GM21360 (cell line): ENCODE data around the gene HJURP.
"Not testable (repeated sequence)": the region's sequence is repeated elsewhere in the genome, so short reads cannot be mapped to it uniquely, and the experiment has no call there.

ENCODE experiments used
- ATAC-seq: cut with Tn5 transposase; IDR thresholded peaks from one replicate; pipeline ENCODE4 v1.9.1; 2021; ENCODE audit warnings: mild to moderate bottlenecking, moderate library complexity; ENCODE audit not compliant: unreplicated experiment

HJURP gene

GRCh38 chr2:233854241-233854981, at the start of gene HJURP:
HJURP (minus strand) TSS chr2:233854535; CDS start chr2:233854500, 35 bp downstream.
- peak; percentile 94 for ATAC-seq

GRCh38 chr2:233901884-233902283, 47.5 kb upstream of the HJURP start:
- no peak for ATAC-seq

GRCh38 chr2:233901367-233901766, 47.0 kb upstream of the HJURP start:
- no peak for ATAC-seq

- ATAC-seq: not testable (repeated sequence)
These were observed 41.9 kb upstream of the HJURP start for GRCh38 chr2:233896253-233896652.

GRCh38 chr2:233892793-233893192, 38.5 kb upstream of the HJURP start:
- no peak for ATAC-seq

- no peak for ATAC-seq
These were observed 28.0 kb upstream of the HJURP start for GRCh38 chr2:233882353-233882752.

GRCh38 chr2:233872125-233872524, 17.8 kb upstream of the HJURP start:
- not testable (repeated sequence) for ATAC-seq

GRCh38 chr2:233871432-233871831, 17.1 kb upstream of the HJURP start:
- no peak for ATAC-seq

- ATAC-seq: no peak
These were observed 13.7 kb upstream of the HJURP start, which contains the start of gene MSL3B for GRCh38 chr2:233867993-233868532. MSL3B (minus strand) TSS chr2:233868386.

- no peak for ATAC-seq
These were observed 12.1 kb upstream of the HJURP start for GRCh38 chr2:233866479-233866878.

GRCh38 chr2:233865838-233866237, 11.5 kb upstream of the HJURP start:
- no peak for ATAC-seq

- ATAC-seq: no peak
These were observed 8.0 kb upstream of the HJURP start for GRCh38 chr2:233862261-233862768.

- ATAC-seq: no peak
These were observed 4.0 kb upstream of the HJURP start for GRCh38 chr2:233858331-233858730.

GRCh38 chr2:233857511-233858141, 3.3 kb upstream of the HJURP start:
- no peak for ATAC-seq

GRCh38 chr2:233856184-233856583, 1.8 kb upstream of the HJURP start:
- no peak for ATAC-seq

- no peak for ATAC-seq
These were observed 1.0 kb upstream of the HJURP start for GRCh38 chr2:233855345-233855744.

GRCh38 chr2:233853883-233854240, 473 bp downstream of the HJURP start:
- ATAC-seq: no peak

- no peak for ATAC-seq
These were observed 982 bp downstream of the HJURP start for GRCh38 chr2:233853353-233853752.

GRCh38 chr2:233852056-233852455, 2.3 kb downstream of the HJURP start:
- no peak for ATAC-seq

- no peak for ATAC-seq
These were observed 3.2 kb downstream of the HJURP start for GRCh38 chr2:233851169-233851568.

GRCh38 chr2:233850745-233851144, 3.6 kb downstream of the HJURP start:
- no peak for ATAC-seq
